HCT116 (cell line): ENCODE data around the gene NCAPG2. TPM values are rescaled to one million over a fixed set of nuclear protein-coding genes. Genes with fewer than 3 reads are reported as not detected.

Source experiments
- ATAC-seq: fragments of 200-7000 bp; cut with Tn5 transposase; 2 replicates; pipeline ENCODE4 v1.9.1; 2020; ENCODE audit warnings: mild to moderate bottlenecking, moderate library complexity
- BruUV-seq: library from RNA; stranded (reverse); fragments of 400-500 nt; replicated peaks from 2 replicates; lab custom pipeline; 2021; lab: Mats Ljungman, UMichigan
- CTCF ChIA-PET: fragments of 300-600 bp; sonication (Branson Sonifier 250); formaldehyde crosslinking; loops from one replicate; lab custom pipeline; 2021; ENCODE audit warnings: antibody characterized with exemption; lab: Charles Lee
- POLR2A ChIA-PET: fragments of 300-600, 350-600 bp; sonication (Branson Sonifier 250); formaldehyde crosslinking; loops from one replicate; lab custom pipeline; 2021; ENCODE audit warnings: antibody characterized with exemption; lab: Charles Lee
- RAD21 ChIA-PET, 2 experiments: fragments of 300-600 bp; sonication (Branson Sonifier 250); formaldehyde crosslinking; loops; one replicate each; lab custom pipeline; 2023; ENCODE audit warnings: low total read pairs in 2 of 2; ENCODE audit not compliant: uncharacterized antibody in 2 of 2, unreplicated experiment in 2 of 2, low non-redundant PET in 1 of 2; lab: Charles Lee
- DNase-seq: peaks from one replicate; pipeline ENCODE4 v3.0.0-alpha.2; 2010; ENCODE audit warnings: low read depth, low spot score
- H2AFZ ChIP-seq: fragments of 200-600 bp; shearing (Covaris generic), sonication (generic); 2 replicates; pipeline ENCODE4 v1.6.1; 2017; ENCODE audit warnings: low read depth, mixed run types, mixed read lengths, antibody characterized with exemption, low read length; ENCODE audit not compliant: poor library complexity, severe bottlenecking
- H3K27ac ChIP-seq: 2 replicates; pipeline ENCODE4 v1.5.1; 2012; ENCODE audit warnings: low read depth, low read length
- H3K27me3 ChIP-seq: fragments of 200-600 bp; sonication (generic); 2 replicates; pipeline ENCODE4 v1.6.1; 2016; ENCODE audit warnings: mixed run types, low read length, mixed read lengths; ENCODE audit not compliant: insufficient read depth
- H3K36me3 ChIP-seq, 2 experiments: fragments of 200-500 bp in 1 of 2; fragments of 200-600 bp in 1 of 2; sonication (Bioruptor generic) in 1 of 2; sonication (generic) in 1 of 2; 2 replicates each; pipeline versions ENCODE4 v1.5.1 to v1.6.1; 2014 to 2016; ENCODE audit warnings: low read length in 2 of 2, inconsistent platforms in 1 of 2, mixed read lengths in 1 of 2, mixed run types in 1 of 2; ENCODE audit not compliant: insufficient read depth in 2 of 2, control insufficient read depth in 1 of 2
- H3K4me1 ChIP-seq, 2 experiments: fragments of 200-600 bp in 1 of 2; sonication (generic) in 1 of 2; 2 replicates each; pipeline versions ENCODE4 v1.5.1 to v1.6.1; 2012 to 2017; ENCODE audit warnings: low read length in 2 of 2, inconsistent platforms in 1 of 2, mild to moderate bottlenecking in 1 of 2, mixed read lengths in 1 of 2, mixed run types in 1 of 2, moderate library complexity in 1 of 2; ENCODE audit not compliant: insufficient read depth in 2 of 2, control insufficient read depth in 1 of 2
- H3K4me2 ChIP-seq: fragments of 200-600 bp; sonication (generic); 2 replicates; pipeline ENCODE4 v1.6.1; 2017; ENCODE audit warnings: mixed run types, low read length, mixed read lengths
- H3K4me3 ChIP-seq, 2 experiments: fragments of 200-600 bp in 1 of 2; sonication (generic) in 1 of 2; replicated peaks in 1 of 2; 2 replicates each; pipeline ENCODE4 v1.5.1; 2011 to 2016; ENCODE audit warnings: low read length in 2 of 2, control low read depth in 1 of 2, low read depth in 1 of 2, mild to moderate bottlenecking in 1 of 2, mixed read lengths in 1 of 2, mixed run types in 1 of 2
- H3K79me2 ChIP-seq: fragments of 200-600 bp; sonication (generic); 2 replicates; pipeline ENCODE4 v1.6.1; 2017; ENCODE audit warnings: mild to moderate bottlenecking, mixed run types, low read length, moderate library complexity, mixed read lengths; ENCODE audit not compliant: insufficient read depth
- H3K9ac ChIP-seq: fragments of 200-600 bp; sonication (generic); 2 replicates; pipeline ENCODE4 v1.6.1; 2016; ENCODE audit warnings: low read length, mixed read lengths
- H3K9me2 ChIP-seq: fragments of 200-600 bp; sonication (generic), shearing (Covaris generic); 2 replicates; pipeline ENCODE4 v1.6.1; 2017; ENCODE audit warnings: mixed run types, mild to moderate bottlenecking, moderate library complexity; ENCODE audit not compliant: insufficient read depth
- H3K9me3 ChIP-seq, 2 experiments: fragments of 200-500 bp in 1 of 2; fragments of 200-600 bp in 1 of 2; sonication (Bioruptor generic) in 1 of 2; sonication (generic) in 1 of 2; 2 replicates each; pipeline ENCODE4 v1.6.1; 2014 to 2017; ENCODE audit warnings: low read length in 2 of 2, mixed read lengths in 2 of 2, inconsistent platforms in 1 of 2, low read depth in 1 of 2, mild to moderate bottlenecking in 1 of 2, mixed run types in 1 of 2, moderate library complexity in 1 of 2; ENCODE audit not compliant: control insufficient read depth in 1 of 2, insufficient read depth in 1 of 2
- H4K20me1 ChIP-seq: fragments of 200-600 bp; sonication (generic), shearing (Covaris generic); 2 replicates; pipeline ENCODE4 v1.6.1; 2017; ENCODE audit warnings: mixed run types, mild to moderate bottlenecking, moderate library complexity; ENCODE audit not compliant: insufficient read depth
- POLR2A ChIP-seq: IDR thresholded peaks from 2 replicates; pipeline ENCODE4 v1.7.0; 2011; ENCODE audit warnings: borderline replicate concordance; ENCODE audit not compliant: insufficient read depth, insufficient read length; ENCODE audit errors: extremely low read depth
- POLR2AphosphoS5 ChIP-seq: IDR thresholded peaks from 2 replicates; pipeline ENCODE4 v1.6.1; 2011; ENCODE audit warnings: mild to moderate bottlenecking, low read depth, low read length, moderate library complexity
- intact Hi-C: fragments of 100-400 bp; cut with micrococcal nuclease; formaldehyde crosslinking; loops from 2 replicates; pipeline ENCODE4 v1.10.0; 2022
- total RNA-seq: library from RNA; stranded (reverse); gene quantifications from one replicate; pipeline ENCODE4 v1.2.1, GENCODE V29; 2021; ENCODE audit not compliant: unreplicated experiment
- TF ChIP-seq, protein P1 (sequence below): IDR thresholded peaks from 2 replicates; pipeline ENCODE4 v1.6.1; 2012; ENCODE audit warnings: low read depth

The NCAPG2 gene
- total RNA-seq, 1 experiment from 2014 or later = 73.1 TPM

DNA sequence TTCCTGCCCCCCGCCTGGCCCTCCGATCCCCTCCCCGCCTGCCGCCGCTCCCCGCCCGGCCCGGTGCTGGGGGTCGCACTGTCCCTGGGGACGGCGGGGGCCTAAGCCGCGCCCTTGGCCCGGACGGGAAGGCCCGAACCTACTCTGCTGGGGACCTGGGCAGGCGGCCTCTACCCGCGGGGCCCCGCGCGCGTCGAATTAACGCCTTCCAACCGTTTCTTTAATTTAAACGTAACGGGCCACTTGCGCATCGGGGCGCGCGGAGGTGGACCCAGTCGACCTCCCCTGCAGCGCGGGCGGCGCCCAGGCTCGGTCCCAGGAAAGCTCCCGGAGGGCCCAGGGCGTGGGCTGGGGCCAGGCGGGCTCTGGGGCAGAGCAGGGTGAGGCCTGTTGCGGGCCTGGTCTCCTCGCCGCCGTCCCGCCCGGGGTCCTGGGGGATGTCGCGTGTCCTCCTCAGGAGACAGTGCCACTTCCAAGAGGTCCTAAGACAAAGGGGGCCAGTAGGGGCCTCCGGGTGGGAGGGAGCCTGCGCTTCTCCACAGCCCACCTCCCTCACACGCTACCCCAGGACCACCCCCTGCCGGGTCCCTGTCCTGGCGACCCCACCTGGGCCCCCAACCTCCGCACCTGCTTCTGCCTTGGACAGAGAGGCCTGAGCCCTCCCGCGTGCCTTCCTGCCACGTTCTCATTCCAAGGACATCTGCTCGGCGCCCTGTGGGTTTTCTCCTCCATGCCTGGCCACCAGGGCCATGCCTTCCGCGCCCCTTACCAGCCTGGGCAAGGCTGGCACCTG is 116.3 kb downstream of the NCAPG2 start:
- no peaks in the 10 kb centered on the region for H3K79me2 ChIP-seq
- peaks cover 10% of the 10 kb centered on the region for H3K27me3 ChIP-seq
- ChIA-PET RAD21 (no interaction called here), POLR2A (no interaction called here), CTCF (no interaction called here)
- BruUV-seq = no TSS peak
- H3K9ac ChIP-seq = no peak overlapping the region
- intact Hi-C loops = no loop called here
- H4K20me1 ChIP-seq = no peaks in the 10 kb centered on the region
- H3K9me3 ChIP-seq = no peaks in the 10 kb centered on the region; a peak in 2 of 4 replicates
- no peaks in the 10 kb centered on the region; a peak in 1 of 4 replicates for H3K4me1 ChIP-seq
- ATAC-seq (0 out of 2 replicates have a peak, but pooled peaks have one; percentile 9), DNase-seq (no peak)
- H3K27ac ChIP-seq = no peak overlapping the region
- H3K9me2 ChIP-seq = no peaks in the 10 kb centered on the region
- H3K4me3 ChIP-seq = no peak overlapping the region
- no peak overlapping the region for H3K4me2 ChIP-seq
- TF ChIP-seq POLR2A (no peak), POLR2AphosphoS5 (no peak)
- no peak overlapping the region for H2AFZ ChIP-seq
- H3K36me3 ChIP-seq = no peaks in the 10 kb centered on the region

DNA sequence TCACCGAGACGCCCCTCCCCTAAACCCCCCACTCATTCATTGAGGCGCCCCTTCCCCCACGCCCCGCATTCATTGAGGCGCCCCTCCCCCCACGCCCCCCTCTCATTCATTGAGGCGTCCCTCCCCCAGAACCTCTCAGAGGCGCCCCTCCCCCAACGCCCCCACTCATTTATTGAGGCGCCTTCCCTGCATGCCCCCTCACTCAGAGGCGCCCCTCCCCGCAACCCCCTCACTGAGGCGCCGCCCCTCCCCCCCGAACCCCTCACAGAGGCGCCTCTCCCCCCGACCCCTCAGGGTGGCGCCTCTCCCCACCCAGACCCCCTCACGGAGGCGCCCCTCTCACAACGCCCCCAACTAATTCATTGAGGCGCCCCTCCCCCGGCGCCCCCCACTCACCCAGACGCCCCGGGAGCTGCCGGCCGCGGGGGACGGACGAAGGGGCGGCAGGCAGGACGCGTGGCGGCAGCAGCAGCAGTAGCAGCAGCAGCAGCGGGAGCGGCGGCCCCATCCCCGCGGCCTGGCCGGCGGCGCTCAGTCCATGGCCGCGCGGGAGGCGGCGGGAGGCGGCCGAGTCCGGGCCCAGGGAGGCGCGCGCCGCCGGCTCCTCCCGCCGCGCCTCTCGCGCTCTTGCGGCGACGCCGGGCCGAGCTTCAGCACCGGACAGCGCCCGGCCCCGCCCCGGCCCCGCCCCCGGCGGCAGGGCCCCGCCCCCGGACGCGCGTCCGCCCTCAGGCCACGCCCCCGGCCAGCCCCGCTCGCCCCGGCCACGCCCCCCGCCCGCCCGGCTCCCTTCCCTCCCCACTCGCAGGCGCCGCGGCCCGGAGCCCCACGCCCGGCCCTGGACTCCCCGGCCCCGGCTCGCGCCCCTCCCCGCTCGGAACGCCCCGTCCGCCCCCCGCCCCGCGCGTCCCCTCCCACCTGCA is 117.2 kb downstream of the NCAPG2 start, which contains the start of gene PTPRN2:
Gene PTPRN2, minus strand, starts transcription at position 662 of the 923 bp plus-strand sequence.
- Histone ChIP-seq H3K9me2 (no peaks in the 10 kb centered on the region), H4K20me1 (no peaks in the 10 kb centered on the region), H2AFZ (no peak within 1 kb of the TSS), H3K4me3 (no peak within 1 kb of the TSS), H3K36me3 (no peaks in the 10 kb centered on the region), H3K9me3 (no peaks in the 10 kb centered on the region), H3K79me2 (no peaks in the 10 kb centered on the region), H3K27me3 (peaks cover 15% of the 10 kb centered on the region), H3K4me1 (no peaks in the 10 kb centered on the region; a peak in 1 of 4 replicates), H3K4me2 (0 out of 2 replicates have a peak within 1 kb of the TSS, but pooled peaks have one; percentile 32), H3K9ac (no peak within 1 kb of the TSS), H3K27ac (no peak within 1 kb of the TSS)
- no peak for TF ChIP-seq POLR2AphosphoS5
- TF ChIP-seq, protein P1, sequence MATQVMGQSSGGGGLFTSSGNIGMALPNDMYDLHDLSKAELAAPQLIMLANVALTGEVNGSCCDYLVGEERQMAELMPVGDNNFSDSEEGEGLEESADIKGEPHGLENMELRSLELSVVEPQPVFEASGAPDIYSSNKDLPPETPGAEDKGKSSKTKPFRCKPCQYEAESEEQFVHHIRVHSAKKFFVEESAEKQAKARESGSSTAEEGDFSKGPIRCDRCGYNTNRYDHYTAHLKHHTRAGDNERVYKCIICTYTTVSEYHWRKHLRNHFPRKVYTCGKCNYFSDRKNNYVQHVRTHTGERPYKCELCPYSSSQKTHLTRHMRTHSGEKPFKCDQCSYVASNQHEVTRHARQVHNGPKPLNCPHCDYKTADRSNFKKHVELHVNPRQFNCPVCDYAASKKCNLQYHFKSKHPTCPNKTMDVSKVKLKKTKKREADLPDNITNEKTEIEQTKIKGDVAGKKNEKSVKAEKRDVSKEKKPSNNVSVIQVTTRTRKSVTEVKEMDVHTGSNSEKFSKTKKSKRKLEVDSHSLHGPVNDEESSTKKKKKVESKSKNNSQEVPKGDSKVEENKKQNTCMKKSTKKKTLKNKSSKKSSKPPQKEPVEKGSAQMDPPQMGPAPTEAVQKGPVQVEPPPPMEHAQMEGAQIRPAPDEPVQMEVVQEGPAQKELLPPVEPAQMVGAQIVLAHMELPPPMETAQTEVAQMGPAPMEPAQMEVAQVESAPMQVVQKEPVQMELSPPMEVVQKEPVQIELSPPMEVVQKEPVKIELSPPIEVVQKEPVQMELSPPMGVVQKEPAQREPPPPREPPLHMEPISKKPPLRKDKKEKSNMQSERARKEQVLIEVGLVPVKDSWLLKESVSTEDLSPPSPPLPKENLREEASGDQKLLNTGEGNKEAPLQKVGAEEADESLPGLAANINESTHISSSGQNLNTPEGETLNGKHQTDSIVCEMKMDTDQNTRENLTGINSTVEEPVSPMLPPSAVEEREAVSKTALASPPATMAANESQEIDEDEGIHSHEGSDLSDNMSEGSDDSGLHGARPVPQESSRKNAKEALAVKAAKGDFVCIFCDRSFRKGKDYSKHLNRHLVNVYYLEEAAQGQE = peak; percentile 65
- ATAC-seq (peak; percentile 96), DNase-seq (no peak)
- ChIA-PET POLR2A (no interaction called here), CTCF (no interaction called here), RAD21 (no interaction called here)
- no TSS peak for BruUV-seq
- intact Hi-C loops = no loop called here
